DMS153 (cell line): ENCODE measurements around the gene ORAI3.
"Not testable (repeated sequence)": the region's sequence is repeated elsewhere in the genome, so short reads cannot be mapped to it uniquely, and the experiment has no call there.

Source experiments
- DNase-seq: peaks from one replicate; lab custom pipeline; 2025; lab: John Stamatoyannopoulos, UW

ORAI3 gene

DNA sequence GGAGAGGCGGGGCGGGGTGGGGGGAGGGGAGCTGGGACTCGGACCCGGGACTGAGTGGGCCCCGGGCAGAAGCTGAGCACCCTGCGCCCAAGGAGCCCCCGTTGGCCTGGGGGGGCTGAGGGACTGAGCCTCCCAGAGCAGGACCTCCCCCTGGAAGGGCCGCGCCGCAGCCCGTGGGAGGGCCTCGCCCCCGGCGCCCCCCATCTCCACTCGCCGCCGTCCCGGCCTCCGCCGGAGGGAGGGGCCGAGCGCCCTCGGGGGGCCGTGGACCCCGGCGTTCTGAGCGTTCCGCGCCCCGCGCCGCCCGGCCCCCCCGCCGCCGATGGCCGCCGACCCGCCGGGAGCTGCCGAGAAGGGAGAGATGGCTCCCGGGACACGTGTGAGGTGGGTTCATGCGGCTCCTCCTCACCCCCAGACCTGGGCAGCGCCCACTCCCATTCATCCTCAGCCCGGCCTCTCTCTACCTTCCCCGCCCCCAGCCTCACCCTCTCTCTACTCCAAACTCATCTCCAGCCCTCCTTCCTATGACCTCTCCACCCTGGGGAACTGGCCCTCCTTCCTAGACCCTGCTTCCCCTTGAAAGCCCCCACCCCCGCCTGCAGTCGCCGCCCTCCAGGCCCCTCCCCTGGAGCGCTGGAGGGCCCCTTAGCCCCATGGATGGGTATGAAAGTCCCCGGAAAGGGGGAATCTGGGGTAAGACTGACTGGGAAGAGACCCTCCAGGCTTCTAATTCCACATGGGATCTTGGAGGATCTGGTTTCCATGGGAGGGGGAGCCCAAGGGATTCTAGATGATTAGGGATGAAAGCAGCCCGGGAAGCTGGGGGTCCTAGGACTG is 24.6 kb upstream of the ORAI3 start:
- DNase-seq = no peak

DNA sequence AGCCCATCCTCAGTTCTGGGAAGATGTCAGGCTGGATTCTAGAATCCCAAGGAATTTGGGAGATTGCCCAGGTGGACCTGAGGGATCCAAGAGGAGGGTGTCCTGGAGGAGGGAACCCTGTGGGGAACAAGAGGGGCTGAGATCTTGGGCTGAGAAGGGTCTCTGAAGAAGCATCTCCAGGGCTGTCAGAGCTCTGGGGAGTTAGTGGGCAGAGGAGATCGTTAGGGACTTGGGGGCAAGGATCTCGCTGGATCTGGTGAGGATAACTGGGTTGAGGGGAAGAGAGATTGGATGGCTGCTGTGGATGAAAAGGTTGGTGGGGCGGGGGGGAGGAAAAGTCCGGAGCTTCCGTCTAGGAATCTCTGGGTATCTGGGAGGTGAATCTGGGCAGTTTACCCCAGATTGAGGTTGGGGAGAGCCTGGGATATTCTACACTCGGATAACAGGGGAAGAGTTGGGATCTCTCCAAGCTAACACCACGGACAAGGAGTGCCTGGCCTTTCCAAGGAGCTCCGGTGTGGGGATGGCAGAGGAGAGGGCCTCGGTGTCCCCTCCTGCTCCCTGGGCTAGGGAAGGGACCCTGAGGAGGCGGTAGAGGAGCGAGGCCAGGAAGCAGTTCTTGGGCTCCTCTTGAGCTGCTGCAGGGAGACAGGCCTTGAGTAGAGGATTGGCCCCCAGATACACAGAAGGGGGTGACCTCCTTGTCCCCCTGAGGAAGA is 23.8 kb upstream of the ORAI3 start:
- DNase-seq = no peak

DNA sequence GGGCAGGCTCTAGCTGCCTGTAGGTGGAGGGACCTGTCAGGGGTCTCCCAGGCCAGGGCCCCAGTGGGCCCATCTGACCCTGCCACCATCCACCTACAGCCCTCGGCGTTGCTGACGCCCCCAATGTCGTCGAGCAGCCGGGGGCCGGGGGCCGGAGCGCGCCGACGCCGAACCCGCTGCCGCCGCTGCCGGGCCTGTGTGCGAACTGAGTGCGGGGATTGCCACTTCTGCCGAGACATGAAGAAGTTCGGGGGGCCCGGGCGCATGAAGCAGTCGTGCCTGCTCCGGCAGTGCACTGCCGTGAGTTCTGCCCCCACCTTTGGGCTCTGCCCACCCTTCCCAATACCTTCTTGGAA is 23.3 kb upstream of the ORAI3 start:
- no peak for DNase-seq

- no peak for DNase-seq
These were observed 22.7 kb upstream of the ORAI3 start for GRCh38 chr16:30925995-30926811.

DNA sequence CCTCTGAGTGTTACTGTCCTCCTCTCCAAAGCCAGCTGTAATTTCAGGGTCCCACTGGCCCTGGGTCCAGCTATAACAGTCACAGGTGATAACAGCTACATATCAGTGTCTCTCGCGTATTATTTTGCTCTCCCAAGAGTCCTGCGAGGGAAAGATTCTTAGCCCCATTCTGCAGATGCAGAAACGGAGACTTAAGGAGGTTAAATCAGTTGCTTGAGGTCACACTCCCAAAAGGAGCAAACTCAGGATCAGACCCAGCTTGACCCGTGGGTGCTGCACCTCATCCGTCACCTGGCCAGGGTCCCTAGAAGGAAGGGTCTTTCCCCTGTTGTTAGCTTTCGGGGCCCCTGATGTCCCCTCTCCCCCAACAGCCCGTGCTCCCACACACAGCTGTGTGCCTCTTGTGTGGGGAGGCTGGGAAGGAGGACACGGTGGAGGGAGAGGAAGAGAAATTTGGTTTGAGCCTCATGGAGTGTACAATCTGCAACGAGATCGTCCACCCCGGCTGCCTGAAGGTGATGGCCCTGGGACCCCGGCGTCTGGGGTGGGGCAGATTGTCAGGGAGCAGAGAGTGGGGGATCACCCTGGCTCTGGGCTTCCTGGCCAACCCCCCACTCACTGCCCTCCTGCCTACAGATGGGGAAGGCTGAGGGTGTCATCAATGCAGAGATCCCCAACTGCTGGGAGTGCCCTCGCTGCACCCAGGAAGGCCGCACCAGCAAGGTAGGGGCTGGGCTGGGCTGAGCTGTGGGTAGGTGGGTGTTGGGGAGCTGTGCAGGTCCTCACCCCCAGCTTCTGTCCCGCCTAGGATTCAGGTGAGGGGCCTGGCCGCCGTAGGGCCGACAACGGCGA is 21.7 kb upstream of the ORAI3 start:
- no peak for DNase-seq

DNA sequence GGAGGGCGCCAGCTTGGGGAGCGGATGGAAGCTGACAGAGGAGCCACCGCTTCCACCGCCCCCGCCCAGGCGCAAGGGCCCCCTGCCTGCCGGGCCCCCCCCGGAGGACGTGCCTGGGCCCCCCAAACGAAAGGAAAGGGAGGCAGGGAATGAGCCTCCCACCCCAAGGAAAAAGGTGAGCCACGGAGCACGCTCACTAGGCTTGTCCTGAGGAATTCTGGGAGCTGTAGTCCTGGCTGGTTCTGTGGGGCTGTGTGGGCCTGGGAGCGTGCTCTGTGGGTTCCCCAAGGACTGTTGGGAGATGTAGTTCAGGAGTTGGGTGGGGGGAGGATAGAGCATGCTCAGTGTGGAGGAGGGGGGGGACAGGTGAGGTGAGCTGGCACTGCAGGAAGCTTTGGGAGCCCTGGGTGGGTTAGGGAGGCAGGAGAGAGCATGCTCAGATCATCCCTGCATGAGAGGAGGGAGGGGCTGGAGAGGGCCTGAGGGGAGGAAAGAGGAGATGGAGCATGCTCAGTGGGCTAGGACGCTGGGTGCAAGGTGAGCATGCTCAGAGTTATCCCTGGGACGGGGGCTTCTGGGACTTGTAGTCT is 21.0 kb upstream of the ORAI3 start:
- peak; percentile 96 for DNase-seq

GRCh38 chr16:30928390-30928789 is 20.5 kb upstream of the ORAI3 start:
- DNase-seq = no peak

DNA sequence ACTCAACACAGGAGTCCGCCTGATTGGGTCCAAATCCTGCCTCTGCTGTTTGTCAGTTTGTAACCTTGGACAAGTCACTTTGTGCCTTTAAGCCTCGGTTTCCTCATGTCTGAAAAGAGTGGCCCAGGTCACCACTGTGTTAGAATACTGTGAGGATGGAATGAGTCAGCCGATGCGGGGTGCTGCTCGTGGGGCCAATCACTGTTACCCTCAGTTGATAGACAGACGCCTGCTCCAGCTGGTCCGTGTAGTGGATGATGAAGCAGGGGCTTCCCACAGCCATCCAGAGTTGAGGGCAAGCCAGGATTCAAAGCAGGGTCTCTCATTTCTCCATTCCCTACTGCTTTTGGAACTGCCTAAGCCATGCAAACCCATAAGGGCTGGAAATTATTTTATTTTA is 19.7 kb upstream of the ORAI3 start:
- DNase-seq = no peak

- DNase-seq = no peak
These were observed 18.7 kb upstream of the ORAI3 start for GRCh38 chr16:30930160-30930571.

- no peak for DNase-seq
These were observed 17.7 kb upstream of the ORAI3 start for GRCh38 chr16:30931068-30931650.

DNA sequence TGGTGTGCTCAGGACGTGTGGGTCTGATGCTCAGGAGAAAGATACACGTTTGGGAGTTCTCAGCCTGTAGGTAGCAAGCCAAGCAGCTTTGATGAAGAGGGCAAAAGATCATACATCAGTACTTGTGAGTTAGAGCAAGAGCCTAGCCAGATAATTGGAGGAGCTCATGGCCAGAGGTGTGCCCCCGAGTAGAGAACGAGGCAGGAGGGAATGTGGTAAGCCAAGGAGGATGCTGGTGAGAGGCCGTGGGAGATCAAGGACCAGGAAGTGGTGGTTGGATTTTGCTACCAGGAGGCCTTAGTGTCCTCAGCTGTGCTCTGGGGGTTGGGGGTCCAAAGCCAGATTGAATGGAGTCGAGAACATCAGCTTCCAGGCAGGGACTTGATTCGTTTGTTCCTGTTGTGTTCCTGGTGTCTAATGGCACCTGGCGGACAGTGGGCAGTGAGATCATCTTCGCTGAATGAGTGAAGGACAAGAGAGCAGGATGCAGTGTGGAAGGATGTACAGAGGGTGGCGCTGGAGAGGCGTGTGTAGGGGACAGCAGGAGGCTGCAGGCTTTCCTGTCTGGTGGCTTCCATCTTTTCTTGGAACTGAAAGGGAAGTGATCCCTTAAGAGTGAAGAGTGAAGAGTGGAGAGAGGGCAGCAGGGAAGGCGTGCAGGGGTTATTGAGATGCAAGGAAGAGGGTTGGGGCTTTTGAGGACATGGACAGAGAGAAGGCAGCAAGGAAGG is 13.9 kb upstream of the ORAI3 start:
- no peak for DNase-seq

DNA sequence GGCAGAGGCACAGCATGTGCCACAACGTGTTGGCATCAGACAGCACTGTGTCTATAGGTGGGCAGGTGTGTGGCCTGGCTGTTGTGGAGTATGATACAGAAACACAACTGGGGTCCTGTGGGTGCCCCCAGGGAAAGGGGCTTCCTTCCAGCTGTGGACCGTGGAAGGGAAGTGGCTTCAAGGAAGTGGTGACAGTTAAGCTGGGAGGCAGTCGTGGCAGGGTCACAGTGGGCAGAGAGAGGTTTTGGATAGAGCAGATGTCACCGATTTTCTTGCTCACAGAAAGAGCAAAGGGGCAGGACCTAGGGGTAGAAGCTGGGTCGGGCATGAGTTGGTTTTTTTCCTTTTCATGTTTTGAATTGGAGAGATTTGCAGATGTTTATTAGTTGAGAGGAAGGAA is 11.2 kb upstream of the ORAI3 start:
- DNase-seq = no peak

- not testable (repeated sequence) for DNase-seq
These were observed 9.3 kb upstream of the ORAI3 start for GRCh38 chr16:30939571-30939970.

- peak; percentile 48 for DNase-seq
These were observed 7.1 kb upstream of the ORAI3 start for GRCh38 chr16:30941600-30942425.

DNA sequence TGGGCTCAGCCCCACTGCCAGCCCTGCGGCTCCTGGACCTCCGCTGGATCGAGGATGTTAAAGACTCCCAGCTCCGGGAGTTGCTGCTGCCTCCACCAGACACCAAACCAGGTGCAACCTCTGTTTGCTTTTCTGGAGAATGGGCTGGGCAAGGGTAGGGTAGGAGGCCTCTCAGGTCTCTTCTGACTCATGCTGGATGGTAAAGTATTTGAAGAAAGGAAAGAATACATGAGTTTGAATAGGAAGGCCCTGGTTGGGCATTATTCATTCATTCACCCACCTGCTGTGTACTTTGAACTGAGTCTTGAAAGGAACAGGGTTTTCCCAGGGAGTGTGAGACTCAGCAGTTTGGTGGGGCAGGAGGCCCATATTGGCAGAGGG is 6.5 kb upstream of the ORAI3 start:
- DNase-seq = no peak

DNA sequence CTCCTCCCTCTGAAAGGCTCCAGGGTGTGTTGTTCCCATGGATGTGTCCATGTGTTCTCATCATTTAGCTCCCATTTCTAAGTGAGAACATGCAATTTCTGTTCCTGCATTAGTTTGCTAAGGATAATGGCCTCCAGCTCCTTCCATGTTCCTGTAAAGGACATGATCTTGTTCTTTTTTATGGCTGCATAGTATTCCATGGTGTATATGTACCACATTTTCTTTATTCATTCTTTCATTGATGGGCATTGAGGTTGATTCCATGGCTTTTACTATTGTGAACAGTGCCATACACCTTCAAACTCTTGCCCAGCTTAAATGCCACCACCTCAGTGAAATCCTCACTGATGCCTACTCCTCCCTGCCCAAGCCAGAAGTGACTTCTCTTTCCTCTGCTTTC is 4.5 kb upstream of the ORAI3 start:
- no peak for DNase-seq

GRCh38 chr16:30946671-30947540 is 2.0 kb upstream of the ORAI3 start:
- DNase-seq = no peak

DNA sequence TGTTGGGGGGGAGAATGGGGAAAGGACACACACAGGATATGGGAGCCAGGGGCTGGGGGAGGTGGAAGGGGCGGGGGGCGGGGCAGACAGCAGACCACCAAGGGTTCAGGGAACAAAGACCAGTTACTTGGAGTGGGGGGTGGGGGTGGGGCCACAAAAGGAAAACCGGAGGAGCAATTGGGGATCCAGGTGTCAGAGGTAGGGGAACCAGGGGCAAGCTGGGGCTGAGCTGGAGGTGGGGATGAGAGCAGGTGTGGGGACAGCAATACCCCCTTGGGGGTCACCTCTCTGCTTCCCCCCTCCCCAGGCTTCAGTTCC is 1.4 kb upstream of the ORAI3 start:
- DNase-seq = no peak
